Measurements from ENCODE around the gene TAS2R40. TPM values are rescaled to one million over a fixed set of nuclear protein-coding genes. Genes with fewer than 3 reads are reported as not detected.
A peak's percentile ranks its signal among the peaks of the same experiment; 100 is the strongest.

TAS2R40 gene
- total RNA-seq, 1 donor, result not detected

DNA sequence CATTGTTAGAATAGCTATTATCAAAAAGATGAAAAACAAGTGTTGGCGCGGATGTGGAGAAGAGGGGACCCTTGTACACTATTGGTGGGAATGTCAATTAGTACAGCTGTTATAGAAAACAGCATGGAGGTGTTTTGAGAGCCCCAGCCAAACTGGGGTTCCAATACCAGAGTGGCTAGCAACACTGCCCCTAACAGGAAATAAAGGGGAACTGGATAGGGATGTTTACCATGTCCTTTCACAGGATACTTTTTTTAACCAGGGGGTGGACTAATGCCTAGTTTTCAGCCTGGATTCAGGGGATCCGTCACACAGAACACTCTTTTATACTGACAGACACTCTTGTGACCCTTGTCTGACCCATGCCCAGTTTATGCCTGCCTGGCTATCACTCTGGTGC lies 34.5 kb downstream of the TAS2R40 start:
- no peak for DNase-seq (ENCODE audit: low read depth)
- H3K4me3 ChIP-seq (ENCODE audit: low read depth, low read length), result no peak overlapping the region
- TF ChIP-seq CTCF (IDR thresholded peaks at IDR 0.05; ENCODE audit: insufficient read depth, low read length), result peak; percentile 2

GRCh38 chr7:143256932-143257331 lies 35.1 kb downstream of the TAS2R40 start:
- no peak for TF ChIP-seq CTCF (IDR thresholded peaks at IDR 0.05; ENCODE audit: insufficient read depth, low read length)
- no peak for DNase-seq (ENCODE audit: low read depth)
- H3K4me3 ChIP-seq (ENCODE audit: low read depth, low read length), result no peak overlapping the region

DNA sequence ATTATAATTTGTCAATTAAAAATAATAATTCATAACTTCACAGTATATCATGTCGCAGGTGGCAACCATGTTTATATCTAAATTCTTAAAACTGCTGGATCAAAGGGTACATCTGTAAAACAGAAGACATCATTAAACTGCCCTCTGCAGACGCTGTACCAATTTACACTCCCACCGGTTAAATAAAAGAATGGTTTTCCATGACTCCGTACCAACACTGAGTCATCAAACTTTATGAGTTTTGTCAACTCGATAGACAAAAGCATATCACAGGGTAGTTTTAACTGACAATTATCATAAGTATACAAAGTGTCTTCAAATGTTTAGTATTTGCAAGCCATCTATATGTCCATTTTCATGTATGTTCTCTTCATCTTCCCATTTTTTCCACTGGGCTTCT lies 35.7 kb downstream of the TAS2R40 start:
- no peak overlapping the region for H3K4me3 ChIP-seq (ENCODE audit: low read depth, low read length)
- no peak for TF ChIP-seq CTCF (IDR thresholded peaks at IDR 0.05; ENCODE audit: insufficient read depth, low read length)
- DNase-seq (ENCODE audit: low read depth), result no peak

- TF ChIP-seq CTCF (IDR thresholded peaks at IDR 0.05; ENCODE audit: insufficient read depth, low read length), result no peak
- DNase-seq (ENCODE audit: low read depth), result peak; percentile 15
- no peak overlapping the region for H3K4me3 ChIP-seq (ENCODE audit: low read depth, low read length)
Measured at GRCh38 chr7:143258831-143259230, 37.0 kb downstream of the TAS2R40 start.

GRCh38 chr7:143259765-143260164 lies 37.9 kb downstream of the TAS2R40 start:
- no peak for DNase-seq (ENCODE audit: low read depth)
- no peak overlapping the region for H3K4me3 ChIP-seq (ENCODE audit: low read depth, low read length)
- TF ChIP-seq CTCF (IDR thresholded peaks at IDR 0.05; ENCODE audit: insufficient read depth, low read length), result no peak

- DNase-seq (ENCODE audit: low read depth), result no peak
- no peak for TF ChIP-seq CTCF (IDR thresholded peaks at IDR 0.05; ENCODE audit: insufficient read depth, low read length)
- no peak overlapping the region for H3K4me3 ChIP-seq (ENCODE audit: low read depth, low read length)
Measured at GRCh38 chr7:143261901-143262300, 40.1 kb downstream of the TAS2R40 start.
